Measurements from ENCODE around the gene LRRFIP1.
A peak's percentile ranks its signal among the peaks of the same experiment; 100 is the strongest.

The LRRFIP1 gene

GRCh38 chr2:237732070-237732469, 104.7 kb downstream of the LRRFIP1 start:
- DNase-seq: no peak
- TF ChIP-seq POLR2A (IDR thresholded peaks at IDR 0.05; ENCODE audit: low read length) (no peak), GATA1 (IDR thresholded peaks at IDR 0.05; ENCODE audit: low read depth, low read length) (no peak)

- DNase-seq: no peak
- no peak for TF ChIP-seq GATA1 (IDR thresholded peaks at IDR 0.05; ENCODE audit: low read depth, low read length)
- TF ChIP-seq POLR2A (IDR thresholded peaks at IDR 0.05; ENCODE audit: low read length): no peak
Observed at GRCh38 chr2:237732790-237733381, 105.5 kb downstream of the LRRFIP1 start.

GRCh38 chr2:237733677-237734300, 106.4 kb downstream of the LRRFIP1 start:
- DNase-seq: no peak
- TF ChIP-seq POLR2A (IDR thresholded peaks at IDR 0.05; ENCODE audit: low read length) (no peak), GATA1 (IDR thresholded peaks at IDR 0.05; ENCODE audit: low read depth, low read length) (no peak)

DNA sequence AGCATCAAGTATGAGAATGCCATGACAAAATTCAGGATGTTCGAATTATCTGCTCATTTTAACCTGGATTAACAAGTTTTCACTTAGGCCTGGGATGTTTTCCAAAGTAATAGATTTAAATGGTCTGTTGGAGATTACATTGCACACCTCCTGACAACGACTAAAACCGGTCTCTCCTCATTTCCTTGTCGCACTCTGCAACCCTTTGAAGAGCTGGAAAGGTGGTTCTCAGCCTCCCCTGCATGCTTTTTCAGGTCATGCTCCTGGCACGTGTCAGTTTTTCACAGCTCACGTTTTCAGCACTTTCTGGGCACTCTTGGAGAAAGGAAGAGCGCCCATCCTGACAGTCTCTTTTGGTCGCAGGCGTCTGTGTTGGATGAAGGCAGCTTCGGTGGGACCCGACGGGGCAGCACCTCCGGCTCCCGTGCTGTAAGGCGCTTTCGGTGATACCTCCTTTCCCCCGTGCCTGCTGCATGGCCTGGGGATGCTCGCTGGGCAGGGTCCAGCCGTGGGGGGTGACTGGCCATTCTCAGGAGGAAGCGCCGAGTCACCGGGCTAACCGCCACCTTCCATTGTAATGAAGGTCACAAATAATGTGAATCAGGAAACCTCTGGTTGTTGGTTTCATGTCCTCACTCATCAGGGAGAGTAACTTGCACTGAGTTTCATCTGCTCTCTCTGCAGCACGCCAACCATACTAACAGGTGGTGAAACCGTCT, 107.7 kb downstream of the LRRFIP1 start:
- no peak for DNase-seq
- TF ChIP-seq POLR2A (IDR thresholded peaks at IDR 0.05; ENCODE audit: low read length): no peak
- no peak for TF ChIP-seq GATA1 (IDR thresholded peaks at IDR 0.05; ENCODE audit: low read depth, low read length)

- DNase-seq: no peak
- no peak for TF ChIP-seq GATA1 (IDR thresholded peaks at IDR 0.05; ENCODE audit: low read depth, low read length)
- no peak for TF ChIP-seq POLR2A (IDR thresholded peaks at IDR 0.05; ENCODE audit: low read length)
Observed at GRCh38 chr2:237735798-237736197, 108.4 kb downstream of the LRRFIP1 start.

GRCh38 chr2:237736783-237737182, 109.4 kb downstream of the LRRFIP1 start:
- DNase-seq: no peak
- no peak for TF ChIP-seq POLR2A (IDR thresholded peaks at IDR 0.05; ENCODE audit: low read length)
- no peak for TF ChIP-seq GATA1 (IDR thresholded peaks at IDR 0.05; ENCODE audit: low read depth, low read length)

GRCh38 chr2:237737196-237737865, 109.9 kb downstream of the LRRFIP1 start:
- TF ChIP-seq GATA1 (IDR thresholded peaks at IDR 0.05; ENCODE audit: low read depth, low read length): no peak
- TF ChIP-seq POLR2A (IDR thresholded peaks at IDR 0.05; ENCODE audit: low read length): no peak

GRCh38 chr2:237738255-237738654, 110.9 kb downstream of the LRRFIP1 start:
- TF ChIP-seq GATA1 (IDR thresholded peaks at IDR 0.05; ENCODE audit: low read depth, low read length) (no peak), POLR2A (IDR thresholded peaks at IDR 0.05; ENCODE audit: low read length) (no peak)
- no peak for DNase-seq

More at GRCh38 chr2:237737196-237737865, 109.9 kb downstream of the LRRFIP1 start:
- no peak for DNase-seq

DNA sequence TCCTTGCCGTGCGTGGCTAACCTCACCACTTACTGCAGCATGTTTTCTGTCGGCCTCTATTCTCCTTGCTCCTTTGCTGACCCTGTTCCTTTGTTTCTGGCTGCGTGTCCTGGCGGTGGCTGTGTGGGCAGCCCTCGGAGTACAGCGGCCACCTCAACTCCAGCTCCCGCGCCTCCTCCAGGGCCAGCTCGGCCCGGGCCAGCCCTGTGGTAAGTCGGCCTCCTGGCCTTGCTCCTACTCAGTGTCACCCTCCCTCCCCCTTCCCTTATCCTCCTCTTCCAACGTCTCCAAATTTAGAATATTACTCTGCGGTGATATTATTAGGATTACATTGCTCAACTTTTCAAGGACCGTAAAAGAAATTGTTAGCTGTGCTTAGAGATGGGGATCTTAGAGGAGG, 111.7 kb downstream of the LRRFIP1 start:
- TF ChIP-seq GATA1 (IDR thresholded peaks at IDR 0.05; ENCODE audit: low read depth, low read length) (no peak), POLR2A (IDR thresholded peaks at IDR 0.05; ENCODE audit: low read length) (no peak)

GRCh38 chr2:237742191-237742590, 114.8 kb downstream of the LRRFIP1 start:
- TF ChIP-seq POLR2A (IDR thresholded peaks at IDR 0.05; ENCODE audit: low read length): no peak
- TF ChIP-seq GATA1 (IDR thresholded peaks at IDR 0.05; ENCODE audit: low read depth, low read length): no peak
- DNase-seq: no peak

More for the DNA sequence above, 111.7 kb downstream of the LRRFIP1 start:
- no peak for DNase-seq

DNA sequence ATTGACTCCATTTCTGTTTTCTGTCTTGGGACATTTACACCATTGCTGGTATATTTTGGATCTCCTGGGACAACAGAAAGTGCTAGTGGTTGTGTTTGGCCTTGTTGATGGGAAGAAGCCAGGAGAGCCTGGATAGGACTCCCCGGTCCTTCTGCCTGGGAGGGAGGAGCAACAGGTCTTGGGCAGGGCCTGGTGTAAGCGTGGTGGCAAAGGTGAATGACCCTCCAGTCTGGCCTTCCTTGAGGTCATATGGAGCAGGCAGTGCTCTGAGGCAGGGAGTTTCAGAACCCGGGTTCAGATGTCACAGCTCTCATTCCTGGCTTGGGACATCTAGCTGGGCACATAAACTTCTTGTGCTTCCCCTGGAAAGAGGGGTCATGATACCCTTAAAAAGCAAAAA, 115.2 kb downstream of the LRRFIP1 start:
- no peak for DNase-seq
- no peak for TF ChIP-seq GATA1 (IDR thresholded peaks at IDR 0.05; ENCODE audit: low read depth, low read length)
- TF ChIP-seq POLR2A (IDR thresholded peaks at IDR 0.05; ENCODE audit: low read length): no peak

DNA sequence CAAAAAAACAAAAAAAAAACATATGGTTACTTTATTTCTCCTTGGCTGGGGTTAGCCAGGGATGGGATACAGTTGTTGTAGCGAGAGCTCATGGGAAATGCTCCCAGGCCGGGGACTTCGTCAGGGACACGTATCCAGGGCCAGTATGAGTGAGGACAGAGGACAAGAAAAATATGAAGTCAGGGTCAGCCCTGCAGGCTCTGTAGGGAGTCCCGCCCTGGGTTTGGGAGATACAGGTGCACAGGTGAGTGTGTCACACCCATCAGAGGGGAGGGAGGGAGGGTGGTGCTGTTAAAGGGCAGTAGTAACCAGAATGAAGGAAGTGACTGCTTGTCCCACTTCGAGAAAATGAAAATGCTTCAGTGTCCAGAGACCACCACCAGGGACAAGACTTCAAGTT, 115.6 kb downstream of the LRRFIP1 start:
- no peak for DNase-seq
- TF ChIP-seq POLR2A (IDR thresholded peaks at IDR 0.05; ENCODE audit: low read length) (no peak), GATA1 (IDR thresholded peaks at IDR 0.05; ENCODE audit: low read depth, low read length) (no peak)

- TF ChIP-seq GATA1 (IDR thresholded peaks at IDR 0.05; ENCODE audit: low read depth, low read length) (no peak), POLR2A (IDR thresholded peaks at IDR 0.05; ENCODE audit: low read length) (no peak)
- peak in 1 of 2 experiments; percentile 16 for DNase-seq
Observed at GRCh38 chr2:237743561-237744269, 116.3 kb downstream of the LRRFIP1 start.

DNA sequence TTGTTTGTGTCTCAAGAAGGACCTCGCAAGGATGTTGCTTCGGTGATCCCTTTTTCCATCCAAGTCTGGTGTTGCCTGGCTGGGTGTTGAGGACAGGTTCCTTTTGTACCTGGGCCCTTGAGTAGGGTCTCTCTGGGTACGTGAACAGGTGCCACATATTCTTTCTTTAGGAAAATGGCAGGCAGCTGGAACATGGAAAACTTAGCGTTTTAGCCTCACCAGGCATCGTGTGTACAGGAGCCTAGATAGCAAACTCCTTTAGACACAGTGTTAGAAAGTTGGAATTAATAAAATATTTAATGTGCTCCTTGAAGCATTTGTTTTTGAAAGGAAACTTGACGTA, 116.9 kb downstream of the LRRFIP1 start:
- TF ChIP-seq POLR2A (IDR thresholded peaks at IDR 0.05; ENCODE audit: low read length) (no peak), GATA1 (IDR thresholded peaks at IDR 0.05; ENCODE audit: low read depth, low read length) (no peak)
- DNase-seq: no peak
